ENCODE data around the gene PRIMA1. TPM values are rescaled to one million over a fixed set of nuclear protein-coding genes. Genes with fewer than 3 reads are reported as not detected.

The PRIMA1 gene
- total RNA-seq, 1 donor from 2014 or later = not detected

DNA sequence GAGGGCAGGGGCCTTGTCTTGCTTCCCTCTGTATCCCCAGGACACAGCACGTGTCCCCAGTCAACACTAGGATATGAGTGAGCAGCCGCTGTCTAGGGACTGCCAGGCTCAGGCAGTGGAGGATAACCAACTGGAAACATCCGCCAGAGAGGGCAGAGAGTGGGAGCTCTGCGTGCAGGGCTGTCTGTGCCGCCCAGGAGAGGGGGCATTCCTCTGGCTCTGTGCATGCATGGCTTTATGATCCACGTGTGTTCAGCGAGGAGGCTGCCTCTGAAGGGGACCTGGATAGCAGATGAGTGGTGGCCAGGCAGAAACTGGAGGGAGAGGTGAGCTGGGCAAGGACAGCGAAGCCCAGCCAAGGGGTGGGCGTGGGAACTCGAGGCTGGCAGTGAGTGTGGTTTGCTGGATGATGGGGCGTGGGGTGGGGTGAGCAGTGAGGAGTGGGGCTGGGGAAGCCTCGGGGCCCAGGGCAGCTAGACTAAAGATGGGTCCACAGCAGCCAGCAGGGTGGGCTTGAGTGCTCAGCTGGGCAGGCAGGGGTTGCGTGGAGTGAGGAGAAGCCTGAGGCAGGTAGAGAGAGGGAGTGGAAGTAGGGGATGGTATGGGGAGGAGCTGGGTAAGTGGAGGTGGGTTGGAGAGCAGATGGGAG, 72.9 kb downstream of the PRIMA1 start:
- DNase-seq (ENCODE audit: extremely low read depth, low read depth, low spot score) = no peak

DNA sequence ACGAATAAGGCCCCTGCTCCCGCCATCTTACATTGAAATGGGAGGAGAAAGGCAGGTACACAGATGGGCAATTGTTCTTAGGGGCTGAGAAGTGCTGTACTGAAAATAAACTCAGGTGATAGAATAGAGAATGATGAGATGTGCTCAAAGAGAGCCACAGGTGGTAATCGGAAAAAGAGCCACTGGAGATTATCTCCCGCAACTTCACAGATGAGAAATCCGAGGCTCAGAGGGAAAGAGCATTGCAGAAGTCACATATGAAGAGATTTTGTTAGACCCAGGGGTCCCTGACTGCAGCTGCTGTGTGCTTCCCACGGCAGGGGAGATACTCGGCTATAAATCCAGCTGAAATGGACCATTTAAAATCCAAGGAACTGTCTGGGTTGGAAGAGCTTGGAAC, 73.7 kb downstream of the PRIMA1 start:
- DNase-seq (ENCODE audit: extremely low read depth, low read depth, low spot score) = no peak

DNA sequence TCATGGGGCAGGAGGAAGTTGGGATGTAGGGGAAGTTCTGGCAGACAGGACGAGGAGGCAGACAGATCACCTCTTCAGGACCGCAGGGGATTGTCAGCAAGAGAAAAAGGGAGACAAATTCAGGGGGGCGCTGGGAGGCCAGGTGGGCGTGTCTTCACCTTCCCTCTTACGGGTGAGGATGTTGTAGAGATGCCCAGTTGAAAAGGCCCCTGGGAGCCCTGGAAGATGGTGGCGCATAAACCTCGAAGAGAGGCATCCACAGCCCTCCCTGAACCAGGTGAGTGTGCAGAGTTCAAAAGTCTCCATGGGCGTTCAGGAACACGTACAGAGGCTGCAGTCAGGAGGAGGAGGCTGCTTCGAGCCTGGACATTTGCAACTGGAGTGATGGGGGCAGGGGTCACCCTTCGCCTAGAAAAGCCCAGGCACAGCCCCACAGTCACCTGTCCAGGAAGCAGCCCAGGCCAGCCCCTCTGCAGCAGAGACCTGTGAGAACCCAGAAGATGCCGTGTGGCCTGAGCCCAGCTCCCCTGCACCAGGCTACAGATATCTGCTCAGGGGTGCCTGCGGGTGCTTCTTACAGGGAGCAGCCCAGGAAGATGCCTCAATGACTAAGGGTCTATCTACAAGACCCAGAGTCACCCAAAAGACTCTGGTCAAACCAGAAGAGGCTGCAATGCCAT, 74.4 kb downstream of the PRIMA1 start:
- no peak for DNase-seq (ENCODE audit: extremely low read depth, low read depth, low spot score)

DNA sequence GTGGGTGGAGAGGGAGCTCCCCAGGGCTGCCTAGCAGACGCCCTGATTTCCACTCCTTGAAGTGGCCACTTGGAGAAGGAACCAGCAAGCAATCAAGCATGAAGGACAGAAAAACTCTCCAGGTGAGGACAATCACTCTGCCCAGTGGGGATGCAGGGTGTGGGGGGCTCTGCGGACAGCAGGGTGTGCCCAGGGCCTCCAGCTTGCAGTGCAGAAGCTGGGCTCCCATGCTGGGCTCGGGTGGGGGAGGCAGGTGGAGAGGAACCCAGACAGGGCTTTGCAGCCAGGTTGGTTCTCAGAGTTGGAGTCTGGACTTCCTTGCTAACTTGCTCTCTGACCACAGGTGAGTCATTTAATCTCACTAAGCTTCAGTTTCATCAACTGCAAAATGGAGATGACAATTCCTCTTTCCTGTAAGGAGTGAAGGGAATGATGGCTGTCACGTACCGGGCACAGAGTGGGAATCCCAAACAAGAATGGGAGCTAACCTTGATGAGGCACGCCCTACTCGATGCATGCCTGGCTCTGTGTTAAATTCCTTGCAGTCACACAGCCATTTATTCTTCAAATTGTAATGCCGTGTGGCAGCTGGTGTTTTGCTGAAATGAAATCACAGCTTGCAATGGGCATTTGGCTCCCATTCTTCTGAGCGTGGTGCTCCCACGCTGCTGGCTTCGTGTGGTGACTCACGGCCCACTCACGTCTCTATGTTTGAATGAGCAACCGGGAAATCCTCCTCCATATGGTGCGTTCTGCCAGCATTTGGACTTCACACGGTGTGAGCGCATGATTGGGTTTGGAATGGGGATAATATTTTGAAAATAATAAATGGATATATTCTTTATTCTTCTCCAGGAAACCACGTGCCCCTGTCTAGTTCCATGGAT, 75.2 kb downstream of the PRIMA1 start:
- DNase-seq (ENCODE audit: extremely low read depth, low read depth, low spot score) = no peak

DNA sequence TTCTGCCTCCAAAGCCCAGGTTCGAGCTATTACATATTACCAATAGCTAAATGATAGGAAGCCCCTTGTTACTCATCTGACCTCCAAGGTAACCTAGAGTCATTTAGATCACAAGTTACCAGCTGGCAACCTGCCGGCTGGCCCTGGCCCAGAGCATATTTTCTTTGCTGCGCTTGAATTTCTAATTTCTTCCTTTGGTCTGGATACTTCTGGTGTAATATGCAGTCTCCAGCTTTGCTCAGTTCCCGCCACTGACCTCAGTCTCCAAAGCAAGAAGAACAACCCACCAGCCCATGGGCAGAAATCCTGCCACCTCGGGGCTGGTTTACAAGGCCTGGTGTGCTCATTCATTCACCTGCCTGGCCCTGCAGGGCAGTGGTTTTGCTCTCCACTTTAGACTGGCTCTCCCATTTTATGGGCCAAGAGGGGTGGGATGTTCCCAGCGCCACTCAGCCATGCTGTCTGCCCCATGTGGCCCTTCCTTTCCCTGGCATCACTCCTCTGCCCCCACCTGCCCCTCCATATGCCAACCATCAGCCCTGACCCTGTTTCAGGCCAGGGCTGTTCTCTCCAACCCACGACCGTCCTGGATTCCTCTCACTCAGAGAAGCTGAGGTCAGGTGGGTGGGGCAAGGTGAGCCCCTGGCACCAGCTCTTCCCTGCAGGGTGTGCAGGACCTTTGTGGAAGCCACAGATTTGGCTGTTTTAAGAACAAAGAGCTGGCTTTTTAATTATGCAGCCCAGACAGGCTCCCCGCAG, 76.0 kb downstream of the PRIMA1 start:
- no peak for DNase-seq (ENCODE audit: extremely low read depth, low read depth, low spot score)

DNA sequence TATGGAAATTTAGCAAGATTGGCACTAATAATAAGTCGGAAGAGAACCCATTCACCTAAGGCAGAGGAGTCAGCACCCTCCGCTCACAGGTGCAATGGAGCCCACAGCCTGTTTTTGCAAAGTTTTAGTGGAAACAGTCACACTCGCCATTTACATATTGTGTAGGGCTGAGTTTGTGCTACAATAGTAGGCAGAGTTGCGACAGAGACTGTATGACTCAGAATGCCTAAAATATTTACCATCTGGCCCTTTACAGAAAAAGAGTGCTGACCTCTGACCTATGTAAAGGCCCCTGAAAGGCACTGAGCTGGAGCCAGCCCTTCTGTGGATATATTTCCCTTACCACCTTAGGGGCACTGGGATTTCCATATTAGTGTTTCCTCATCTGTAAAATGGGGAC, 79.0 kb downstream of the PRIMA1 start:
- DNase-seq (ENCODE audit: extremely low read depth, low read depth, low spot score) = no peak

DNA sequence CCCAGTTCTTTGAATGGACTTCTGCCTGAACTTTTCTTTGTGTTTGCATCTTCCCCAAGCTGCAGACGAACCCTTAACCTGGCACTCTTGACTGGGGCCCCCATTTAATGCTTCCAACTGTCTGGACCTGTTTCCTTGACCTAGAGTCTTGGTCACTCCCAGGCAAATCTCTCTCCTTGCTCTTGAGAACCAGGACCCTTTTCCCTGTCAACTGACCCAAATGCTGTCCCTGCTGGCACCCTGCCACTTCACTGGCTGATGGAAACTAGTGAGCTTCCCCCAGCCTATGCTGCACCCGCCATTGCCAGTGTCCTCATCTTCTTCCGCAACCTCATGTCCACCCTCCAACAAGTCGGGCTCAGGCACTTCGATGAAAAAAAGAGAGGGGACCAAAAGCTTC, 79.5 kb downstream of the PRIMA1 start:
- no peak for DNase-seq (ENCODE audit: extremely low read depth, low read depth, low spot score)

DNA sequence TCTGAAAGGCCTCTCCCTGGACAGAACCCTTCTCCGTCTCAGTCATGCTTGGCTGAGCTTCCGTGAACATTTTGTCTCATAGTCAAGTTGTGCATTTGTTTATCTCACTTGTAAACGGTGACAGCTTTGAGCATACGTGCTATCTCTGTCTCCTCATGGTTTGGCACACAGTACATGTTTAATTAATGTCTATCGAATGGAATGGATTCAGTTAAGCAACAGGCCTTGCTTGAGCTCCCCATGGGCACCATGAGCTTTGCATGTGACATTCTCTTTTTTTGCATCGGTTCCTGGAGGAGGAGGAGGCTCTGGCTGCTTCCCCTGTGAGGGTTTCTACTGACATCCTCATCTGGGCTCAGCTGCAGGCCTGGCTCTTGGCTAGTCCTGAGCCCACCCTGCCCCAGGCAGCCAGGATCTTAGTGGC, 80.0 kb downstream of the PRIMA1 start:
- no peak for DNase-seq (ENCODE audit: extremely low read depth, low read depth, low spot score)

DNA sequence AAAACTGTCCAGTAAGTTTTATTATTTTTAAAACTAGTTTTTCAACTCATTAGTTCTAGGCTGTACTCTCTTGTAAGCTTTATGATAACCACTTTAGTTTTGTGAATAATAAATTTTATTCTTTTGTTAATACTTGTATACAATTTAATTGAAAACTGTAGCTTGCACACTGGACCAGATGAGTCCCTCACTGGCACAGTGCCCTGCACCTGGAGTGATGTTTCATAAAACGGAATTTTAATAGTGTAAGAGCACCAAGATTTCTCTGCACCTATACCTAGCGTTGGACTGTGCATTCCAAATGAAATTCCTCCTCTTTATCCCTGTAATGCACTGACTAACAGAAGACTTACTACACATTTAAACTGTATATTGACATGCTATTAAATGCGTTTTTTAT, 80.8 kb downstream of the PRIMA1 start:
- DNase-seq (ENCODE audit: extremely low read depth, low read depth, low spot score) = no peak

DNA sequence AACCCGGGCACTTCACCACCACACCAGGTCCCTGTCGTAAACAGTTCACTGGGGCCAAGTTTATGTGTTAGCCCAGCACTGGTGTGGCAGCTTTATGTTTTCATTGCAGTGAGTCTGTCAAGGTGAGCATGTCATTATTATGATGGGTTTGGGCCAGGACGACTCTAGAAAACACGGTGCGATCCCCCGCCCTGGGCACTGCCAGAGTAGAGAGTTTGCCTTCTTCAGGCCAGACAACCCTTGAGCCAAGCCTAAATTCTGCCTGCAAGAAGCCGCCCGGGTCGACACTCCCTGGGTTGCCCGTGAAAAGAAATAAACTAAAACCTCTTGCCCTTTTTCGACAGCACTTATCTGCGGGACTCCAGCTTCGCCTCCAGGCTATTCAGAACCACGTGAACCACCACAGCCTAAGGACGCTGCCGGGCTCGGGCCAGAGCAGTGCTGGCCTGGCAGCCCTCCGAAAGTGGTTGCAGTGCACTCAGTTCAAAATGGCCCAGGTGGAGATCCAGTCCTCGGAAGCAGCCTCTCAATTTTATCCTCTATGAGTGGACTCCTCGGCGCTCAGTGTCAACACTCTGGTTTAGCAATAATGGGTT, 81.8 kb downstream of the PRIMA1 start:
- no peak for DNase-seq (ENCODE audit: extremely low read depth, low read depth, low spot score)

DNA sequence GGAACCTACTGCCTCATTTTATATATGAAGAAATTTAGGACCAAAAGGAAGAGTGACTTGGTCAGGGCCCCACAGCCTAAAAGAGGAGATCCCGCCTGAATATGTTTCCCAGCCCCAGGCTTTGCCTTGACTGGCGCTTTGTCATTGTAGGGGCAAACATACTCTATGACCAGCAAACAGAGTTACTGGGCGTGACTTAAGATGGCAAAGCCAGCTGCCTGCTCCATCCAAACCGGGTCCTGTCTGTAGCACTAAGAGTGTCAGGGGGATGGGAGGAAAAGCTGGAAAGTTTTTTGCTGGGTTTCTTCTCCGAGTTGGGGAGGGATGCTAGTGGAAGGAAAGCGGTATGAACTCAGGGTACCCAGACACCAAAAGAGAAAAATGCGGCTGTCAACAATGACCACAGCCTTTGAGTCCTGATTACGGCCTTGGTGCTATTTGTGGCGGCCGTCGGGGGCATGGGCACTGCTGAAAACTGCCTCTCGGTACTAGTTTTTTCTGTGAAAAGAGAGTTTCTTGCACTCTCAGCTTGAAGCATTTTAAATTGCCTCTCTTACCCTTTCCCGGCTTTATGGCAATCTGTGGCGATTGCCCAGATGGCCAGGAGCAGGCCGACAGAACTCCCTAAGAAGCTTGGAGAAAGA, 82.7 kb downstream of the PRIMA1 start:
- DNase-seq (ENCODE audit: extremely low read depth, low read depth, low spot score) = no peak

DNA sequence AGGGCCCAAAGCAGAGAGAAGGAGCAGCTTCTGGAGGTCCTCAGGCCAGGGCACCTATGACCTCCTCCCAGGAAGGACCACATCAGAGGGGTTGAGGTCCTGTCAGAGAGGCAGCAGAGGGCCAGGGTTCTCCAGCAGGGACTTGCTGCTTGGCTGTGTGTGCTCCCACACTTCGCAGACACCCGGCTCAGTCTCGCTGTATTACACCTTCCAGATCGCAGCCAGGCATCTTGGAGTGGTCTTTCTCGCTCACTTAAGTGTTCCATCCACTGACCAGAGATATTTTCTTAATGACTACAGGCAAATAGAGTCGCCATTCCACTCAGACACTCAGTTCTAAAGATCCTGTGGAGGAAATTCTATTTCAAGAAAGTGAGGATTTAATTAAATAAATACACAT, 84.3 kb downstream of the PRIMA1 start:
- DNase-seq (ENCODE audit: extremely low read depth, low read depth, low spot score) = no peak

DNA sequence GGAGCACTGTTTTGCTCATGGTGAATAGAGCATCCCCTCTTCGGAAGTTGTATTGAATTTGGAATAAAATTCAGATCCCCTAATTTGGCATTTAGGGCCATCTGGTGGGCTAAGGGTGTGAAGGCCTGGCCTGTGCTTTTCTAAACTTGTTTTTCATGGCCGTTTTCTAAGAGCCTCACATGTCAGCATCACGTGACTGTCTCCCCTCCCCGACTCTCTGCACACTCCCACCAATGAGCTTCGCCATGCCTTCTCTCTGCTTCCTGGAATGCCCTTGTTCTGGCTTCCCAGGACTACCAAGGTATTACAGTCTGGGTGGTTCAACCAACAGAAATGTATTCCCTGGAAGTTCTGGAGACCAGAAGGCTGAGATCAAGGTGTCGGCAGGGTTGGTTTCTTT, 85.3 kb downstream of the PRIMA1 start:
- no peak for DNase-seq (ENCODE audit: extremely low read depth, low read depth, low spot score)

DNA sequence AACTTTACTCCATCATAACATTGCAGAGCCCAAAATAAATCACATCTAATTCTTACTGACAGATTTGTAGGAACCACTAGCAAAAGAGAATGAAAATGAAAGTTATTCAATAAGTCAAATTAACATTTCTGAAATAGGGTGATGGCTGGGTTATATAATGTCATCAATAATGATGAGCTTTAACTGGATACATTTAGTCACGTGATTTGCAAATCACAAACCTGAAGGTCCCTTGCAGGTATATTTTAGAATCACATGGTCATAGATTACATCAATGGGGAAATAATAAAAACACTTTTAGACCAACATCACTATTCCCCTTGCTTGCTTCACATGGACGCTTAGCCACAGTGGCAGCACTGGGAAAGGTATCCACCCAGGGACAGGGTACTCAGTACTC, 86.7 kb downstream of the PRIMA1 start:
- DNase-seq (ENCODE audit: extremely low read depth, low read depth, low spot score) = no peak

DNA sequence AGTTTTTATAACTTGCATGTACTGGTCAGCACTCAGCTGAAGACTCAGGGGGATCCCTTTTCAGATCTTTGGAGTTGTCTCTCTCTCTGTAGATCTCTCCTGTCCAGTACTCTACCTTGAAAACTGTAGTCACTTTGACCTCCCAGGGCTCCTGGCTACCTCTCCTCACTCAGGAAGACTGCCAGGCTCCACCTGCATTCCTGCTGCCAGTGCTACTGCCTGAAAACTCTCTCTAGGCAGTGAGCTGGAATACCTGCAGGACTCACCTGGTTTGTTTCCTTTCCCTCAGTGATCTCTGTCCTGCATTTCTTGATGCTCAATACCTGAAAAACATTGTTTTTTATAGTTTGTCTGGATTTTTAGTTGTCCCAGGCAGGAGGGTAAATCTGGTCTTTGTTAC, 87.4 kb downstream of the PRIMA1 start:
- no peak for DNase-seq (ENCODE audit: extremely low read depth, low read depth, low spot score)

DNA sequence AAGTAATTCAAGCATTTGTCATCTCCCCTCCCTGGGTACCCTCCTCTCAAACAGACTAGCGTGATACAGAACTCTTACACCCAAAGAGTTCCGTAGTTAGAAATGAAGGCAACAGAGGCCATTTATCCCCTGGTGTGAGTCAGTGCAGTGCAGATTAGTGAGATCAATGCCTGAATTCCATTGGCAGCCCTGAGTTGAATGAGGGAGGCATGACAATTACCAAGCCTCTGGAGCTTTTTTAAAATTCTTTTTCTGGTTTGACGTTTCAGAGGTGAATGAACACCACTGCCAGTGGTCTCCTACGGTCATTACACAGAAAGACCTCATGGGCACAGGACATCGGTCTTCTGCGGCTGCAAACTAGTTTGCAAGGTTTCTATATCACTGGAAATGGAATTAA, 94.4 kb downstream of the PRIMA1 start:
- DNase-seq (ENCODE audit: extremely low read depth, low read depth, low spot score) = no peak

DNA sequence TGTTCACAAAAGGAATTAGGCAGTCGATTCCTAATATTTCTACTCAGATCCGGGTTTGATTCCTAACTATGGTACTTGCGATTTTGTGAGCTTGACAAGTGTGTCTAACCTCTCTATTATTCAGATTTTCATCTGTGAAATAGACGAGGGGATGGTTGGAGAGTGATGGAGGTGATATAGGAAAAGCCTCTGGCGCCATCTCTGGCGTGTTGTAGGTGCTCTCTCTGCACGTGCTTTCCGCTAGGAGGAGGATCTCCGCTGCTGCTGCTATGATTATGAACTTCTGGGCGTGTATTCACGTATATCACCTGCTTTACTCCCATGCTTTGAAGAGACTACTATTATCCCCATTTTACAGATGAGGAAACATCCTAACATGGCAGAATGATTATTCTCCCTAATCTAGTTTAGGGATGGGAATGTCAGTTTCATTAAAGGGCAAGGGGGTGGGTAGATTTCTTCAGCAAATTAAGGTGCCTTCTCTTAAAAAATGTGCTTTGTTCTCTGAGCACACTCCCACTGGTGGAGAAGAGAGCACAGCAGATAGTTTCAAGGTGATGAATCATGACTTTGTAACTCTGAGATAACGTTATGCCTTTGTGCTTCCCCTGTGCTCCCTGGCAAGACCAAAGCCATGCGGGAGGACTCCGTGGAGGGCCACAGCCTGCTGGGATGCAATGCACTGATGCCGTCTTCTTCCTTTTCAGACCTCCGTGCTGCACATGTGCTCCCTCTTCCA, 97.1 kb downstream of the PRIMA1 start:
- DNase-seq (ENCODE audit: extremely low read depth, low read depth, low spot score) = no peak

DNA sequence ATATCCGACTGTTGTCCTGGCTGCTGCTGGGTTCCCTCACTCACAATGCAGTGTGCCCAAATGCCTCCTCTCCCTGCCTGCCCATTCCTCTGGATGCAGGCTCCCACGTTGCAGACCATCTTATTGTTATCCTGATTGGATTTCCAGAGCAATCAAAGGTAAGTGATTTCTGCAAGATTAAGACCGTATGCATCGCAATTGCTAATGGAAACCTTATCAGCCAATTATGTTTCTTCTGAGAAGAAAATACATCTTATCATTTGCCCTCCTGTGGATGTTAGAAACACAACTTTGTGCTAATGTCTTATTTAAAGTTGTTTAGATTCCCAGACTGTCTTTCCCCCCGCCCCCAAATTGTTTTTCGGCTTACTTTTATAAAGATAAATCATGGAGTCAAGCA, 98.1 kb downstream of the PRIMA1 start:
- DNase-seq (ENCODE audit: extremely low read depth, low read depth, low spot score) = no peak

DNA sequence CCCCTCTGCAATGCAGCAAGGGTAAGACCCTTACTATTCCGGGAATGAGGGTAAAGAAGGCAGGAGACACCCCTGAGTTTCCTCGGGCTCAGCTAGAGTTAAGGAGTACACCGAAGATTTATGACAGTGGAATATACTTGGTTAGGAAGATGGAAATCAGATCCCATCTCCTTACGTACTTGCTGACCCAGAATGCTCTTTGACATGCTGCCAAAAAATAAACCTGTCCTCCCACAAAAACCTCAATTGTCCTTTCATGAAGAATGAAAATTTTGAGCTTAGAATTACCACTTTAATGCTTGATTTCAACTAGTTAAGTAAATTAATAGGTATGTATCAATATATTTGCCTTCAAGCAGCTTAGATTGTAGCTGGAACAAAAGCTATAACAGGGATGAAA, 99.5 kb downstream of the PRIMA1 start:
- no peak for DNase-seq (ENCODE audit: extremely low read depth, low read depth, low spot score)
